H1 (cell line): ENCODE results near the gene PIP5K1B. TPM values are rescaled to one million over a fixed set of nuclear protein-coding genes. Genes with fewer than 3 reads are reported as not detected.

Experiments used
- CTCF ChIA-PET: fragments of 300-600 bp; sonication (Branson Sonifier 250); formaldehyde crosslinking; loops from one replicate; lab custom pipeline; 2021; ENCODE audit not compliant: partially characterized antibody; lab: Charles Lee
- POLR2A ChIA-PET: fragments of 300-600 bp; sonication (Branson Sonifier 250); formaldehyde crosslinking; loops from one replicate; lab custom pipeline; 2021; ENCODE audit warnings: inconsistent platforms; ENCODE audit not compliant: partially characterized antibody; lab: Charles Lee
- DNase-seq, 2 experiments: peaks; one replicate each; pipeline versions ENCODE4 v3.0.0 to v3.0.0-alpha.2; 2010 to 2022; ENCODE audit warnings: low spot score in 2 of 2, low read depth in 1 of 2, mixed read lengths in 1 of 2
- FAIRE-seq: peaks from 2 replicates; lab custom pipeline; 2011; peaks lifted over from hg19 to GRCh38; lab: Jason Lieb, UNC
- H2AFZ ChIP-seq: 2 replicates; pipeline ENCODE4 v1.8.1; 2012; ENCODE audit warnings: low read length, inconsistent platforms
- H2AK5ac ChIP-seq: 2 replicates; pipeline ENCODE4 v1.6.1; 2013; ENCODE audit warnings: low read depth, low read length
- H2BK120ac ChIP-seq: replicated peaks from 2 replicates; pipeline ENCODE3; 2013; ENCODE audit warnings: low read depth, low read length, inconsistent platforms
- H2BK12ac ChIP-seq: 2 replicates; pipeline ENCODE4 v1.6.1; 2013; ENCODE audit warnings: low read depth, low read length
- H2BK15ac ChIP-seq: 2 replicates; pipeline ENCODE4 v1.6.1; 2013; ENCODE audit warnings: low read length
- H2BK20ac ChIP-seq: 2 replicates; pipeline ENCODE4 v1.6.1; 2013; ENCODE audit warnings: low read length
- H2BK5ac ChIP-seq: 2 replicates; pipeline ENCODE4 v1.6.1; 2013; ENCODE audit warnings: low read depth, low read length
- H3K14ac ChIP-seq: 2 replicates; pipeline ENCODE4 v1.6.1; 2013; ENCODE audit warnings: inconsistent platforms; ENCODE audit not compliant: insufficient read length
- H3K18ac ChIP-seq: 2 replicates; pipeline ENCODE4 v1.6.1; 2013; ENCODE audit warnings: low read length; ENCODE audit errors: extremely low read depth
- H3K23ac ChIP-seq: 2 replicates; pipeline ENCODE4 v1.6.1; 2013; ENCODE audit warnings: inconsistent platforms; ENCODE audit not compliant: insufficient read length
- H3K23me2 ChIP-seq: 2 replicates; pipeline ENCODE4 v1.6.1; 2013; ENCODE audit warnings: low read depth, low read length
- H3K27ac ChIP-seq: 2 replicates; pipeline ENCODE4 v1.6.1; 2011; ENCODE audit warnings: low read depth, low read length, inconsistent platforms
- H3K27me3 ChIP-seq, 4 experiments: replicated peaks in 1 of 4; 1 replicate in 1 of 4; 2 replicates in 3 of 4; pipeline versions ENCODE4 v1.6.1 to v1.8.1; 2011 to 2013; ENCODE audit warnings: low read length in 3 of 4, mild to moderate bottlenecking in 3 of 4, inconsistent platforms in 2 of 4, mixed read lengths in 2 of 4, moderate library complexity in 1 of 4; ENCODE audit not compliant: control insufficient read depth in 3 of 4, insufficient read depth in 3 of 4; ENCODE audit errors: extremely low read depth in 1 of 4
- H3K36me3 ChIP-seq, 4 experiments: 2 replicates each; pipeline versions ENCODE4 v1.6.1 to v1.8.1; 2011 to 2013; ENCODE audit warnings: mild to moderate bottlenecking in 4 of 4, low read length in 3 of 4, moderate library complexity in 2 of 4, control low read depth in 1 of 4, inconsistent platforms in 1 of 4; ENCODE audit not compliant: insufficient read depth in 4 of 4, control insufficient read depth in 2 of 4
- H3K4ac ChIP-seq: replicated peaks from 2 replicates; pipeline ENCODE3; 2013; ENCODE audit warnings: low read length, low read depth, mixed read lengths, inconsistent platforms; ENCODE audit not compliant: insufficient read length
- H3K4me1 ChIP-seq, 4 experiments: replicated peaks in 1 of 4; 1 replicate in 1 of 4; 2 replicates in 3 of 4; pipeline versions ENCODE4 v1.6.1 to v1.8.1; 2011 to 2013; ENCODE audit warnings: low read length in 3 of 4, inconsistent platforms in 2 of 4, mixed read lengths in 1 of 4; ENCODE audit not compliant: insufficient read depth in 4 of 4, control insufficient read depth in 3 of 4
- H3K4me2 ChIP-seq, 2 experiments: 2 replicates each; pipeline versions ENCODE4 v1.6.1 to v1.8.1; 2011 to 2013; ENCODE audit warnings: low read depth in 2 of 2, low read length in 2 of 2, control low read depth in 1 of 2, inconsistent platforms in 1 of 2, mild to moderate bottlenecking in 1 of 2; ENCODE audit not compliant: insufficient read depth in 1 of 2
- H3K4me3 ChIP-seq, 4 experiments: fragments of 200-600, 300-600 bp in 1 of 4; sonication (generic), shearing (Covaris generic), sonication (Bioruptor Twin) in 1 of 4; 2 replicates each; pipeline versions ENCODE4 v1.5.1 to v1.8.1; 2011 to 2016; ENCODE audit warnings: low read length in 4 of 4, low read depth in 3 of 4, control low read depth in 2 of 4, inconsistent platforms in 2 of 4, mild to moderate bottlenecking in 2 of 4, mixed read lengths in 1 of 4, moderate library complexity in 1 of 4; ENCODE audit not compliant: insufficient read depth in 2 of 4; ENCODE audit errors: extremely low read depth in 1 of 4
- H3K56ac ChIP-seq: replicated peaks from 2 replicates; pipeline ENCODE3; 2013; ENCODE audit warnings: low read depth, mild to moderate bottlenecking, mixed read lengths, low read length, inconsistent platforms; ENCODE audit not compliant: insufficient read length
- H3K79me1 ChIP-seq: 2 replicates; pipeline ENCODE4 v1.6.1; 2013; ENCODE audit warnings: low read depth, low read length, control low read depth
- H3K79me2 ChIP-seq, 2 experiments: 2 replicates each; pipeline versions ENCODE4 v1.6.1 to v1.8.1; 2012 to 2013; ENCODE audit warnings: low read length in 2 of 2, mild to moderate bottlenecking in 2 of 2, inconsistent platforms in 1 of 2; ENCODE audit not compliant: insufficient read depth in 2 of 2, control insufficient read depth in 1 of 2
- H3K9ac ChIP-seq, 4 experiments: replicated peaks in 1 of 4; 1 replicate in 1 of 4; 2 replicates in 3 of 4; pipeline versions ENCODE4 v1.6.1 to v1.8.1; 2011 to 2013; ENCODE audit warnings: low read depth in 3 of 4, low read length in 3 of 4, control low read depth in 2 of 4, mild to moderate bottlenecking in 2 of 4, moderate library complexity in 2 of 4, inconsistent platforms in 1 of 4; ENCODE audit errors: extremely low read depth in 1 of 4
- H3K9me3 ChIP-seq, 2 experiments: 2 replicates each; pipeline versions ENCODE4 v1.6.1 to v1.8.1; 2012 to 2013; ENCODE audit warnings: mild to moderate bottlenecking in 2 of 2, moderate library complexity in 2 of 2, control low read depth in 1 of 2, inconsistent platforms in 1 of 2, low read depth in 1 of 2, low read length in 1 of 2, mixed read lengths in 1 of 2; ENCODE audit not compliant: insufficient read depth in 2 of 2
- H4K20me1 ChIP-seq, 2 experiments: replicated peaks in 1 of 2; 2 replicates each; pipeline versions ENCODE3 to v1.8.1; 2011 to 2013; ENCODE audit warnings: inconsistent platforms in 2 of 2, low read length in 2 of 2, mild to moderate bottlenecking in 1 of 2; ENCODE audit not compliant: insufficient read depth in 2 of 2, control insufficient read depth in 1 of 2
- H4K5ac ChIP-seq: 2 replicates; pipeline ENCODE4 v1.6.1; 2013; ENCODE audit warnings: low read length, low read depth, mixed read lengths, inconsistent platforms; ENCODE audit not compliant: insufficient read length
- H4K8ac ChIP-seq: 2 replicates; pipeline ENCODE4 v1.8.0; 2013; ENCODE audit warnings: mild to moderate bottlenecking, moderate library complexity, low read length, inconsistent platforms; ENCODE audit not compliant: insufficient read depth; ENCODE audit errors: extremely low read depth
- H4K91ac ChIP-seq: replicated peaks from 2 replicates; pipeline ENCODE3; 2013; ENCODE audit warnings: low read length, mixed read lengths, inconsistent platforms; ENCODE audit not compliant: insufficient read length
- CEBPB ChIP-seq: IDR thresholded peaks from 2 replicates; pipeline ENCODE4 v1.6.1; 2012; ENCODE audit warnings: low read depth, low read length
- EGR1 ChIP-seq: IDR thresholded peaks from 2 replicates; pipeline ENCODE4 v1.6.1; 2011; ENCODE audit warnings: low read depth, low read length, borderline replicate concordance
- EZH2 ChIP-seq: fragments of 200-600 bp; sonication (generic); IDR thresholded peaks from 2 replicates; pipeline ENCODE4 v1.7.1; 2012; ENCODE audit warnings: low read depth, mild to moderate bottlenecking, moderate library complexity, low read length, inconsistent platforms; ENCODE audit not compliant: severe bottlenecking
- GABPA ChIP-seq: IDR thresholded peaks from 2 replicates; pipeline ENCODE4 v1.6.1; 2011; ENCODE audit warnings: mild to moderate bottlenecking, low read length, moderate library complexity, borderline replicate concordance; ENCODE audit not compliant: insufficient read depth
- POU5F1 ChIP-seq: IDR thresholded peaks from 2 replicates; pipeline ENCODE4 v1.6.1; 2011; ENCODE audit warnings: low read depth, mild to moderate bottlenecking, low read length, moderate library complexity
- SP1 ChIP-seq: IDR thresholded peaks from 2 replicates; pipeline ENCODE4 v1.6.1; 2011; ENCODE audit warnings: low read depth, low read length
- SP2 ChIP-seq: IDR thresholded peaks from 2 replicates; pipeline ENCODE4 v1.6.1; 2012; ENCODE audit warnings: mild to moderate bottlenecking, low read length, inconsistent platforms
- SUZ12 ChIP-seq: fragments of 200-600 bp; sonication (generic); IDR thresholded peaks from 2 replicates; pipeline ENCODE4 v1.6.1; 2012; ENCODE audit warnings: mild to moderate bottlenecking, inconsistent platforms, low read length, moderate library complexity, mixed read lengths
- WGBS, 2 experiments: shearing (Covaris generic) in 1 of 2; methylation state at CpG; one replicate each; pipeline versions ENCODE4 v1.1.6 to v1.1.7; 2013 to 2015; ENCODE audit warnings: low lambda C conversion rate in 2 of 2, mixed read lengths in 2 of 2, inconsistent platforms in 1 of 2, low coverage in 1 of 2, missing lambda C conversion rate in 1 of 2; ENCODE audit not compliant: insufficient replicate concordance in 2 of 2, insufficient coverage in 1 of 2, insufficient read length in 1 of 2; ENCODE audit errors: extremely low coverage in 1 of 2, missing lambda C conversion rate in 1 of 2; 5-methylcytosine and 5-hydroxymethylcytosine counted together
- polyA plus RNA-seq, 7 experiments: library from polyadenylated mRNA; depleted of rRNA in 3 of 7; stranded (reverse) in 5 of 7; unstranded in 2 of 7; fragments of >200 nt in 5 of 7; fragments of 200-250 nt in 2 of 7; gene quantifications; 1 replicate in 5 of 7; 2 replicates in 1 of 7; 4 replicates in 1 of 7; pipeline versions ENCODE4 v1.2.1 to v1.2.3, GENCODE V29; 2011 to 2013; ENCODE audit warnings: missing spikeins in 2 of 7, mixed read lengths in 2 of 7
- total RNA-seq: library from RNA; stranded (reverse); fragmentation: NEBNext Ultra II Directional; extraction: Animal tissue kit (Norgen Biotek cat#: 25700); gene quantifications from 2 replicates; pipeline ENCODE4 v1.2.1, GENCODE V29; 2021
- TF ChIP-seq, protein P1 (sequence below): IDR thresholded peaks from 2 replicates; pipeline ENCODE4 v1.6.1; 2012; ENCODE audit warnings: inconsistent platforms

The PIP5K1B gene
- total and polyA plus RNA-seq, 2 of the 8 experiments (the other 6 are each of a cell fraction or from before 2014, with no cell fraction given), result 4.7 to 7.7 TPM

GRCh38 chr9:68947842-68948569 lies 243.0 kb downstream of the PIP5K1B start:
- H4K8ac ChIP-seq, result no peak overlapping the region; the same call in 1 of the 2 replicates
- no peaks in the 10 kb centered on the region for H3K9me3 ChIP-seq
- CTCF ChIA-PET, result interaction anchor here (0.9 to 1.1 kb wide), 2 partner anchors 9 to 16 kb away, joined by 4 read pairs; no protein-coding TSS in a partner anchor
- no peak overlapping the region for H3K14ac ChIP-seq
- H2AFZ ChIP-seq, result no peak overlapping the region
- H3K4me2 ChIP-seq, result no peak overlapping the region
- no peaks in the 10 kb centered on the region for H4K20me1 ChIP-seq
- DNase-seq, result no peak
- H2BK120ac ChIP-seq, result peak overlapping the region; percentile 18
- peak overlapping the region; percentile 72; the same call in 1 of the 2 replicates for H3K18ac ChIP-seq
- no peaks in the 10 kb centered on the region; a peak in 1 of 7 replicates for H3K27me3 ChIP-seq
- no peak overlapping the region for H3K4ac ChIP-seq
- POLR2A ChIA-PET, result interaction anchor here (0.6 to 2.6 kb wide), 3 partner anchors 8 to 376 kb away, joined by 3 to 9 read pairs (median 3); no protein-coding TSS in a partner anchor
- no peak overlapping the region for H3K27ac ChIP-seq
- no peaks in the 10 kb centered on the region for H3K36me3 ChIP-seq
- no peak overlapping the region for H3K56ac ChIP-seq
- peak overlapping the region; percentile 21 for H4K5ac ChIP-seq
- peak overlapping the region; percentile 72 for H4K91ac ChIP-seq
- peak overlapping the region; percentile 56; the same call in 1 of the 2 replicates for H2BK12ac ChIP-seq
- peak overlapping the region; percentile 74; the same call in 1 of the 2 replicates for H2BK5ac ChIP-seq
- H3K23me2 ChIP-seq, result no peaks in the 10 kb centered on the region
- no peak for FAIRE-seq
- TF ChIP-seq SP1 (no peak), CEBPB (no peak), GABPA (no peak), EZH2 (no peak), SUZ12 (no peak), SP2 (no peak), POU5F1 (no peak), EGR1 (no peak)
- TF ChIP-seq, protein P1, sequence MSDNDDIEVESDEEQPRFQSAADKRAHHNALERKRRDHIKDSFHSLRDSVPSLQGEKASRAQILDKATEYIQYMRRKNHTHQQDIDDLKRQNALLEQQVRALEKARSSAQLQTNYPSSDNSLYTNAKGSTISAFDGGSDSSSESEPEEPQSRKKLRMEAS, result no peak
- H3K4me1 ChIP-seq, result peaks cover 12 to 29% (median 18%) of the 10 kb centered on the region in 4 experiments
- peak overlapping the region; percentile 66; the same call in 1 of the 2 replicates for H2AK5ac ChIP-seq
- H2BK20ac ChIP-seq, result peak overlapping the region; percentile 91
- no peak overlapping the region for H3K4me3 ChIP-seq
- no peaks in the 10 kb centered on the region for H3K79me1 ChIP-seq
- WGBS, 2 experiments, result 89% methylated on average over 3 of the region's 3 CpGs; no CpG with 5 or more reads in 1 of the 2 experiments
- H3K23ac ChIP-seq, result no peak overlapping the region
- no peak overlapping the region for H3K9ac ChIP-seq
- H2BK15ac ChIP-seq, result peak overlapping the region; percentile 66; the same call in 1 of the 2 replicates
- no peaks in the 10 kb centered on the region for H3K79me2 ChIP-seq
